AML-193 (cell line): Measurements from ENCODE around the gene TPTE.
"Not testable (repeated sequence)": the region's sequence is repeated elsewhere in the genome, so short reads cannot be mapped to it uniquely, and the experiment has no call there.

Experiments
- DNase-seq, 2 experiments: peaks; one replicate each; lab custom pipeline; 2025; lab: John Stamatoyannopoulos, UW

Gene TPTE

DNA sequence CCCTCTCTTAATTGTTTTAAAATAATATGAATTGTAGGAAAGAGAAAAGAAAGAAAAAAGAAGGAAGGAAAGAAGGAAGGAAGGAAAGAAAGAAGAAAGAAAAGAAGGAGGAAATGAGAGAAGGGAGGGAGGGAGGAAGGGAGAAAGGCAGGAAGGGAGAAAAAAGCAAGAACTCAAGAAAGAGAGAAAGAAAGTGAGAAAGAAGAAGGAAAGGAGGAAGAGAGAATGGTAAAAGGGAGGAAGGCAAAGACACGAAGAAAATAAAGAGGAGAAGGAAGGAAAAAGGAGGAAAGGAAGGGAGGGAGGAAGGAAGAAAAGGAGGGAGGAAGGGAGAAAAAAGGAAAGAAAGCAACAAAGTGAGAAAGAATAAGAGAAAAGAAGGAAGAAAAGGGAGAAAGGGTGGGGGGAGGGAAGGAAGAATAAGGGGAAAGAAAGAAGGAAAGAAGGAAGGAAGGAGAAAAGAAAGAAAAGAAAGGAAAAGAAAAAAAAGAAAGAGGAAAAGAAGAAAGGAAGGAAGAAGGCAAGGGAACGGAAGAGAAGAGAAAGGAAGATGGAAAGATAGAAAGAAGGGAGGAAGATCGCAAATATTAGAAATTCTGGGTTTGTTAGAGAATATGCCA is 95.9 kb downstream of the TPTE start:
- DNase-seq: not testable (repeated sequence)

DNA sequence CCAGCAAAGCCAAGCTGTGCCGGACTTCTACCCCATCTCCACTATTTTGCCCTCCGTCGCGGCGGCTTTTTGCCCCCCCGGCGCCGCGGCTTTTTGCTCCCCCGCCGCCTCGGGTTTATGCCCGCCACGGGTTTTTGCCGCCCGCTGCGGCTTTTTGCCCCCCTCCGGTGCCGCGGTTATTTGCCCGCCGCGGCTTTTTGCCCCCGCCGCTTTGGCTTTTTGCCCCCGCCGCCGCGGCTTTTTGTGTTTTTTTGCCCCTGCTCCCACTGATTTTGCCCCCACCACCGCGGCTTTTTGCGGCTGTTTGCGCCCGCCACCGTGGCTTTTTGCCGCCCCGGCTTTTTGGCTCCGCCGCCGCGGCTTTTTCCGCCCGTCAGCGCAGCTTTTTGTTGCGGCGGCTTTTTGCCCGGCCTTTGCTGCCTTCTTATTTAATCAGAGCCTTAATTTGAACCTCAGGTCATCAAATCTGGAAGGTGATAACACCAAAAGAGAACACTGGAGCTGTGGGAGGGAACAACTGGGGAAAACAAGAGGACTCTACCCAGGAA is 106.0 kb downstream of the TPTE start:
- no peak for DNase-seq

DNA sequence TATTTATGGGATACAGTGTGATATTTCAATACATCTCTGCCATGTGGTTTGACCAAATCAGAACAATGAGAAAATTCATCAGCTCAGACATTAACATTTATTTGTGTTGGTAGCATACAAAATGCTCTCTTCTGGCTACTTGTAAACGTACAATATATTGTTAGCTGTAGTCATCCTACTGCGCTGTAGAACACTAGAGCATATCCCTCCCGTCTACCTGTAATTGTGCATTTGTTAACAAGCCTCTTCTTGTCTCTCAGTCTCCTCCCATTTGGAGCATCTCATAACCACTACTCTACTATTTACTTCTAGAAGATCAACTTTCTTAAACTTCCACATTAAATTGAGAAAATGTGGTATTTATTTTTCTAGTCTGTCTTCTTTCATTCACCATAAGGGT is 107.9 kb downstream of the TPTE start:
- DNase-seq: not testable (repeated sequence)

DNA sequence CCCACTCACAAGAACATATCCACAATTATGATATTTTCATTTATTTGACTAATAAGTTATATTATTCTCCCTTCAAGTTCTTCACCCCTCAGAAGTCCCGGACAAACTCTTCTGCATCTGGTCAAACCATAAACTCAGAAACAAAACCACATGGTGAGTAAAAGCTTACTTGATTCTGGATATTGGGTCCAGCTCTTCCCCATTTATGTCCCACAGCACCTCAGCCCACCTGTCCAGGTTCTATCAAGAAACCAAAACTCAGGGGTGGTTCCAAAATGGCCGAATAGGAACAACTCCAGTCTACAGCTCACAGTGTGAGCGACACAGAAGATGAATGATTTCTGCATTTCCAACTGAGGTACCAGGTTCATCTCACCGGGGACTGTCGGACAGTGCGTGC is 109.4 kb downstream of the TPTE start:
- DNase-seq: not testable (repeated sequence)

DNA sequence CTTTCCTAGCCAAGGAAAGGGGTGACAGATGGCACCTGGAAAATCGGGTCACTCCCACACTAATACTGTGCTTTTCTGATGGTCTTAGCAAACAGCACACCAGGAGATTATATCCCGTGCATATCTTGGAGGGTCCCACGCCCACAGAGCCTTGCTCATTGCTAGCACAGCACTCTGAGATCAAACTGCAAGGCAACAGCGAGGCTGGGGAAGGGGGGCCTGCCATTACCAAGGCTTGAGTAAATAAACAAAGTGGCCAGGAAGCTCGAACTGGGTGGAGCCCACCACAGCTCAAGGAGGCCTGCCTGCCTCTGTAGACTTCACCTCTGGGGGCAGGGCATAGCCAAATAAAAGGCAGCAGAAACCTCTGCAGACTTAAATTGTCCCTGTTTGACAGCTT is 109.9 kb downstream of the TPTE start:
- DNase-seq: not testable (repeated sequence)

DNA sequence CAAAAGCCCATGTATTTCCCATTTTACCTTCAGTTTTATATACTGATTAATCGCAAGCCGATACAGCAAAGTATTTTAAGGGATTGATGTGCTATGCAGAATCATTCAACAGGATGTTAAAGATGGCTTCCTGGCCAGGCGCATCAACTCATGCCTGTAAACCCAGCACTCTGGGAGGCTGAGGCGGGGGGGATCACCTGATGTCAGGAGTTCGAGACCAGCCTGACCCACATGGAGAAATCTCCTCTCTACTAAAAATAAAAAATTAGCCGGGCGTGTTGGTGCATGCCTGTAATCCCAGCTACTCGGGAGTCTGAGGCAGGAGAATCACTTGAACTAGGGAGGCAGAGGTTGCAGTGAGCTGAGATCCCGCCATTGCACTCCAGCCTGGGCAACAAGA is 116.8 kb downstream of the TPTE start:
- not testable (repeated sequence) for DNase-seq

DNA sequence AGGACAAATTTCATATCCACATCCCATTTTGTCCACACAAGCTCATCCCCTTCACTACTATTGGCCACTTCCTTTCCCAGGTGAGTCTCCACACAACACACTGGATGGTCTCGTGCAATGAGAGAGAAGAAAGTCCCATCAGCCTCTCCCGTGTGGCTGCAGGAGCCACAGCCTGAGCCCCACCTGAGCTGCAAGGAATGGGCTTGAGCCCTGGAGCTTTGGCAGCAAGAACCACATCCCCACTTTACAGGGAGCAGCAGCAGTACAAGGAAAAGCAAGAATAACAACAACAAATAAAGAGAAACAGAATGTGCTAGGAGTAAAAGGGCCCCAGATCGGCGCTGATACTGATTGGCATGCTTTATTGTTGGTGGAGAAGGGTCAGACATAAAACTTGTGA is 117.7 kb downstream of the TPTE start:
- DNase-seq: no peak

DNA sequence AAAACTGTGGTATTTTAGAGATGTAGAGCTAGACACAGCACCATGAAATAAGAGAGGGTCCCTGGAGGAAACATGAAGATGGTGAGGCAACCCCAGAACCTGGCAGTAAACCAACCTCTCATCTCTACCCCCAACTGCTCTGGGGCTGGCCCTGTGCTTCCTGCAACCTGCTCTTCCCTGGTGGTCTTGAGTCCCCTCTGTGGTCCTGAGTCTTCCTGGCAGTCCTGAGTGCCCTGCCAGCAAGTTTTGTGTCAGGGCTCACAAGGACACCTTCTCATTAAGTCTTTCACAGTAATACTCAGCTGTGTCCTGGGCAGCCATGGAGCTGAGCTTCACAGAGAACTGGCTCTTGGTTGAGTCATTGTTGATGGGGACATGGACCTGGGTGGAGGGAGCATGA is 118.4 kb downstream of the TPTE start:
- DNase-seq: not testable (repeated sequence)

DNA sequence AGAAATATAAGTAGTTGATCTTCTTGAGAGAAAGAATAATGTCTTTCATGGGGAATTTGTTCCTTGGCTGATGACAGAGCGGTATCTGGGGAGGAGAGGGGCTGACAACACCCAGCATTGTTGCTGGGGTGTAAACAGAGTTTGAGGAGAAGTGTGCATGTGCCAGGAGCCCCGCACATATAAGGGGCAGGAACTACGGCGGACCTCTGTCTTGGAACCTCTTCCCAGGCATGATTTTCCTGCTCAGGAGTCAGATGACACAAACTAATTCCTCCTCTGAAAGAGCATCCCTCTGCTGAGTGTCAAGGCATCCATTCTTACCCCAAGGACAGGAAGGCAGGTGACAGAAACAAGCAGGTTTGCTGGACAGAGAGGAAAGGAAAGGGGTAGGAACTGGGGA is 119.1 kb downstream of the TPTE start:
- DNase-seq: no peak

DNA sequence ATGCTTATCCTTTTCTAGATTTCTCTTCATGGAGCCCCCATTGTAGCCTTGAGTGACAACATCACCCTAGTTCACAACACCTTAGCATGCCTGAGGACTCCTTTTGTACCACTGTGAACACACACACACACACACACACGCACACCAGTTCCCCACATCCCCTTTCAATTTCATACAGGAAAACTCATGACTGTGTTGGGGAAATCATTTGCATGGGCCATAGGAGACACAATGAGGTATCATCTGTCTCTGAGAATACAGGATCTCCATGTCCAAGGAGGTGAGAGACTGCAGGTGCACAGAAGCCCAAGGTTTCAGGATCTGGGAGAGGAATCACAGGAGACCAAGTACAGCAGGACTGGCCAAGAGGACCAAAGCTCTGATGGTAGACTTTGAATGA is 119.7 kb downstream of the TPTE start:
- DNase-seq: no peak

DNA sequence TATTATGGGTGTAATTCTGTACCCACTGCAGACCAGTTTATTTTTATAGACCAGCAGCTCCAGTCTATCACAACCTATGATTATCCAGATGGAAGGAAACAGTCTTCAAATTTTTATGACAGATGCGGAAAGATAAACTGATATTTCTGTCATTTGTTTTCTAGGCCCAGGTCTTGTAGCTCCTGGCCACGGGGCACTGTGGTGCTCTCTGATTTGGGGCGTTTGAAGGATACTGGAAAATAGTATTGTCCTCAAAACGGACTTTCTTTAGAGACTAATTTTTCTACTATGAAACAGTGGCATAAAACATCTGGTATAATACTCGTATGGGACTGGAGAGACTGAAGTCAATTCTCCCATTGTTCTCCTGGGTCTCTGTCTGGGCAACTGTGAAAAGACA is 124.3 kb downstream of the TPTE start:
- DNase-seq: not testable (repeated sequence)

DNA sequence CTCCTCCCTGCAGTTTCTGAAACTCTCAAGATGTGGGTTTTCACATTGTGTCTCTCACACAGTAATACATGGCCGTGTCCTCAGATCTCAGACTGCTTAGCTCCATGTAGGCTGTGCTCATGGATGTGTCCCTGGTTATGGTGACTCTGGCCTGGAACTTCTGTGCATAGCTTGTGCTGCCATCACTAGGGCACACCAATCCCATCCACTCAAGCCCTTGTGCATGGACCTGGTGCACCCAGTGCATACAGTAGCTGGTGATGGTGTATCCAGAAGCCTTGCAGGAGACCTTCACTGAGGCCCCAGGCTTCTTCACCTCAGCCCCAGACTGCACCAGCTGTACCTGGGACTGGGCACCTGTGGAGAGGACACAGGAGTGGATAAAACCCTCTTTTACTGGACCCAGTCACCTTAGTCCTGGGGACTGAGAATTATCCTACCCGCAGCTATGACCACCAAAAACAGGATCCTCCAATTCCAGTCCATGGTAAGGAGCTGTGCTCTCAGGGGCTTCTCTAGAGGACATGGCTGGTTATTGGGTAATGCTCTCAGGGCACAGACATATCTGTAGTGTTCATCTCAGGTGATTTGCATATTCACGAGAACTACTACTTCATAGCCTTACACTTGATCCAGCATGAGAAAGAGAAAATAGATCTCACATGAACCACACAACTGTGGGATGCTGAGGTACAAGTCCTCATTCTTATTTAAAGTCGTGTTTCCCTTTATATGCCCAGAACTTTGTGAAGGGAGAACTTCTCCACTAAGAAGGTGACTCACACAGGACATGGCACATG is 128.2 kb downstream of the TPTE start:
- DNase-seq: not testable (repeated sequence)

DNA sequence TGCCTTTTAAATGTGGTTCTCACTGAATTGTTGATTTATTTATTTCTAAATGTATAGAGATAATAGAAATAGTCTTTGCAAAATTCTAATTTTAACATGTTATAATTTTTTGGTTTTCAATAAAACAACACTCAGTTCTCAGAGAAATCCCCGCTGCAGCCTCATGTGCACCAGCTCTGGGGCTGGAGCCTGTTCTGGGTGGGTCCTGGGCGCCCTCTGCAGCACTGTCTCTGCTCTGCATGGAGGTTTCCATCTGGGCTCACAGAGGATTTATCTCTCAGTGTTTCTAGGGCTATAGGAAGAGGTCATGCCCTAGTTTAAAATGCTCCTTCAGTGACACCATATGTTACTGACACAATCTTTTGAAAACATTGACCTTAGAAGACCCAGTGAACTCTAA is 128.9 kb downstream of the TPTE start:
- DNase-seq: not testable (repeated sequence)
